KMS-11 (cell line): ENCODE results near the gene RPA3.

Source experiments
- H2AFZ ChIP-seq: fragments of 200-600 bp; sonication (generic); 2 replicates; pipeline ENCODE4 v1.6.1; 2016; ENCODE audit warnings: antibody characterized with exemption, mixed run types, low read depth
- H3K27ac ChIP-seq: fragments of 200-600 bp; sonication (generic); 2 replicates; pipeline ENCODE4 v1.6.1; 2016; ENCODE audit warnings: mild to moderate bottlenecking, mixed run types
- H3K27me3 ChIP-seq: fragments of 200-600 bp; sonication (generic); 2 replicates; pipeline ENCODE4 v1.6.1; 2017; ENCODE audit warnings: mild to moderate bottlenecking, low read depth, mixed run types, moderate library complexity; ENCODE audit not compliant: insufficient read depth
- H3K36me3 ChIP-seq: fragments of 200-600 bp; sonication (generic); 2 replicates; pipeline ENCODE4 v1.6.1; 2017; ENCODE audit warnings: mild to moderate bottlenecking, mixed run types; ENCODE audit not compliant: insufficient read depth
- H3K4me1 ChIP-seq: fragments of 200-600 bp; sonication (generic); 2 replicates; pipeline ENCODE4 v1.6.1; 2016; ENCODE audit warnings: mild to moderate bottlenecking, low read depth, mixed run types; ENCODE audit not compliant: poor library complexity, severe bottlenecking
- H3K4me2 ChIP-seq: fragments of 200-600 bp; sonication (generic); 2 replicates; pipeline ENCODE4 v1.7.0; 2016; ENCODE audit warnings: mild to moderate bottlenecking, mixed run types
- H3K4me3 ChIP-seq: fragments of 200-600 bp; sonication (generic); IDR thresholded peaks from 2 replicates; pipeline ENCODE4 v1.6.1; 2017; ENCODE audit warnings: low read depth, low read length, mixed read lengths; ENCODE audit not compliant: insufficient read depth
- H3K79me2 ChIP-seq: fragments of 200-600 bp; sonication (generic); 2 replicates; pipeline ENCODE4 v1.6.1; 2016; ENCODE audit warnings: low read depth, mixed run types; ENCODE audit not compliant: insufficient read depth
- H3K9ac ChIP-seq: fragments of 200-600 bp; sonication (generic); 2 replicates; pipeline ENCODE4 v1.6.1; 2016; ENCODE audit warnings: mild to moderate bottlenecking, mixed run types
- H4K20me1 ChIP-seq: fragments of 200-600 bp; sonication (generic); 2 replicates; pipeline ENCODE4 v1.6.1; 2016; ENCODE audit warnings: mild to moderate bottlenecking, mixed run types; ENCODE audit not compliant: insufficient read depth
- CTCF ChIP-seq: fragments of 200-600 bp; sonication (generic); conservative IDR thresholded peaks from 2 replicates; pipeline ENCODE4 v1.6.1; 2017; ENCODE audit warnings: low read depth, mild to moderate bottlenecking, antibody characterized with exemption, low read length, moderate library complexity, mixed read lengths

RPA3 gene

GRCh38 chr7:7609330-7609729 is 109.1 kb downstream of the RPA3 start:
- no peaks in the 10 kb centered on the region for H4K20me1 ChIP-seq
- no peaks in the 10 kb centered on the region for H3K4me1 ChIP-seq
- no peak overlapping the region for H2AFZ ChIP-seq
- H3K36me3 ChIP-seq: no peaks in the 10 kb centered on the region; the same call in 1 of the 2 replicates
- no peak for TF ChIP-seq CTCF
- no peak overlapping the region for H3K4me3 ChIP-seq
- H3K27me3 ChIP-seq: no peaks in the 10 kb centered on the region
- no peak overlapping the region for H3K9ac ChIP-seq
- no peaks in the 10 kb centered on the region for H3K79me2 ChIP-seq
- no peak overlapping the region for H3K27ac ChIP-seq
- no peak overlapping the region for H3K4me2 ChIP-seq

- H4K20me1 ChIP-seq: no peaks in the 10 kb centered on the region
- no peak overlapping the region for H3K4me3 ChIP-seq
- no peaks in the 10 kb centered on the region for H3K27me3 ChIP-seq
- no peak overlapping the region for H3K4me2 ChIP-seq
- H3K27ac ChIP-seq: no peak overlapping the region
- no peak overlapping the region for H2AFZ ChIP-seq
- H3K4me1 ChIP-seq: no peaks in the 10 kb centered on the region
- no peaks in the 10 kb centered on the region for H3K79me2 ChIP-seq
- TF ChIP-seq CTCF: no peak
- H3K36me3 ChIP-seq: no peaks in the 10 kb centered on the region; the same call in 1 of the 2 replicates
- no peak overlapping the region for H3K9ac ChIP-seq
These were observed 111.4 kb downstream of the RPA3 start for GRCh38 chr7:7607010-7607409.

GRCh38 chr7:7596176-7596575 is 122.2 kb downstream of the RPA3 start:
- H2AFZ ChIP-seq: no peak overlapping the region
- no peaks in the 10 kb centered on the region for H3K36me3 ChIP-seq
- no peaks in the 10 kb centered on the region for H3K27me3 ChIP-seq
- TF ChIP-seq CTCF: no peak
- no peaks in the 10 kb centered on the region for H3K79me2 ChIP-seq
- no peak overlapping the region for H3K4me3 ChIP-seq
- H3K4me1 ChIP-seq: no peaks in the 10 kb centered on the region
- no peak overlapping the region for H3K4me2 ChIP-seq
- no peak overlapping the region for H3K27ac ChIP-seq
- H3K9ac ChIP-seq: no peak overlapping the region
- no peaks in the 10 kb centered on the region for H4K20me1 ChIP-seq

- H3K4me1 ChIP-seq: no peaks in the 10 kb centered on the region
- peak; percentile 79 for TF ChIP-seq CTCF
- H3K9ac ChIP-seq: no peak overlapping the region
- H3K4me2 ChIP-seq: no peak overlapping the region
- no peak overlapping the region for H3K4me3 ChIP-seq
- H3K27ac ChIP-seq: no peak overlapping the region
- H2AFZ ChIP-seq: no peak overlapping the region
- H3K36me3 ChIP-seq: no peaks in the 10 kb centered on the region
- no peaks in the 10 kb centered on the region for H3K79me2 ChIP-seq
- no peaks in the 10 kb centered on the region for H3K27me3 ChIP-seq
- H4K20me1 ChIP-seq: no peaks in the 10 kb centered on the region
These were observed 123.0 kb downstream of the RPA3 start for GRCh38 chr7:7595451-7595850.
